Prostate gland (tissue), 2 donors: Measurements from ENCODE around the gene CALR. TPM values are rescaled to one million over a fixed set of nuclear protein-coding genes. Genes with fewer than 3 reads are reported as not detected.
A peak's percentile ranks its signal among the peaks of the same experiment; 100 is the strongest.
"Not testable (repeated sequence)": the region's sequence is repeated elsewhere in the genome, so short reads cannot be mapped to it uniquely, and the experiment has no call there.

Experiments used
- DNase-seq: peaks from one replicate; pipeline ENCODE4 v3.0.0-alpha.2; 2019; ENCODE audit warnings: low spot score
- H3K27ac ChIP-seq, 2 donors: fragments of 200-600 bp; sonication (generic); 2 replicates each; pipeline ENCODE4 v1.5.1; 2017 to 2019
- H3K27me3 ChIP-seq: fragments of 200-600 bp; sonication (generic); replicated peaks from 2 replicates; pipeline ENCODE4 v1.5.1; 2019; ENCODE audit not compliant: insufficient read depth
- H3K36me3 ChIP-seq, 2 donors: fragments of 200-600 bp; sonication (generic); 1 replicate in 1 of 2; 2 replicates in 1 of 2; pipeline versions ENCODE4 v1.5.1 to v1.8.1; 2017 to 2019
- H3K4me1 ChIP-seq: fragments of 200-600 bp; sonication (generic); replicated peaks from 2 replicates; pipeline ENCODE4 v1.5.1; 2019
- H3K4me3 ChIP-seq, 2 donors: fragments of 200-600 bp; sonication (generic); 2 replicates each; pipeline ENCODE4 v1.5.1; 2017 to 2019
- H3K9me3 ChIP-seq: fragments of 200-600 bp; sonication (generic); 2 replicates; pipeline ENCODE4 v1.5.1; 2017
- CTCF ChIP-seq, 4 experiments: fragments of 200-600 bp in 2 of 4; fragments of 450-650 bp in 2 of 4; sonication (generic) in 2 of 4; IDR thresholded peaks; 1 replicate in 3 of 4; 2 replicates in 1 of 4; pipeline ENCODE4 v1.5.1; 2016 to 2019; ENCODE audit warnings: antibody characterized with exemption in 4 of 4, mild to moderate bottlenecking in 2 of 4, moderate library complexity in 2 of 4
- POLR2A ChIP-seq: fragments of 450-650 bp; IDR thresholded peaks from one replicate; pipeline ENCODE4 v1.6.1; 2016; ENCODE audit warnings: antibody characterized with exemption, mild to moderate bottlenecking
- POLR2AphosphoS5 ChIP-seq: sonication (generic); formaldehyde crosslinking; IDR thresholded peaks from one replicate; pipeline ENCODE4 v1.6.1; 2017; ENCODE audit warnings: antibody characterized with exemption
- WGBS: methylation state at CpG from one replicate; pipeline ENCODE4 v1.1.5; 2018; 5-methylcytosine and 5-hydroxymethylcytosine counted together
- intact Hi-C: fragments of 100-400 bp; cut with DNase I; formaldehyde crosslinking; loops from one replicate; pipeline ENCODE4 v1.14.2; 2022
- total RNA-seq, 2 donors: library from RNA; depleted of rRNA; stranded (reverse); fragments of >200 nt; gene quantifications; one replicate each; pipeline ENCODE4 v1.1.0, GENCODE V29; 2016

The CALR gene
- total RNA-seq, 2 donors from 2014 or later: 532 to 980 TPM

- Histone ChIP-seq H3K36me3 (peaks cover 11 to 30% of the 10 kb centered on the region in 2 donors), H3K4me1 (peaks cover 6% of the 10 kb centered on the region), H3K27me3 (no peaks in the 10 kb centered on the region), H3K9me3 (no peaks in the 10 kb centered on the region), H3K4me3 (no peak overlapping the region), H3K27ac (no peak overlapping the region)
- intact Hi-C loops: no loop called here
- no peak for DNase-seq
- WGBS: 42% methylated on average over 11 of the region's 11 CpGs
- TF ChIP-seq POLR2AphosphoS5 (no peak), CTCF (IDR thresholded peaks at IDR 0.05) (no peak), POLR2A (no peak)
These were observed 14.9 kb downstream of the CALR start for GRCh38 chr19:12953138-12953798.

GRCh38 chr19:12953799-12954611 lies 15.6 kb downstream of the CALR start:
- peaks cover 6% of the 10 kb centered on the region for H3K4me1 ChIP-seq
- no peaks in the 10 kb centered on the region for H3K9me3 ChIP-seq
- intact Hi-C loops: no loop called here
- TF ChIP-seq POLR2AphosphoS5: no peak
- no peak for TF ChIP-seq POLR2A
- no peak for TF ChIP-seq CTCF (IDR thresholded peaks at IDR 0.05)
- WGBS: 52% methylated on average over 12 of the region's 12 CpGs
- H3K4me3 ChIP-seq: no peak overlapping the region
- no peak for DNase-seq
- no peak overlapping the region for H3K27ac ChIP-seq
- peaks cover 5 to 22% of the 10 kb centered on the region in 2 donors for H3K36me3 ChIP-seq
- no peaks in the 10 kb centered on the region for H3K27me3 ChIP-seq

DNA sequence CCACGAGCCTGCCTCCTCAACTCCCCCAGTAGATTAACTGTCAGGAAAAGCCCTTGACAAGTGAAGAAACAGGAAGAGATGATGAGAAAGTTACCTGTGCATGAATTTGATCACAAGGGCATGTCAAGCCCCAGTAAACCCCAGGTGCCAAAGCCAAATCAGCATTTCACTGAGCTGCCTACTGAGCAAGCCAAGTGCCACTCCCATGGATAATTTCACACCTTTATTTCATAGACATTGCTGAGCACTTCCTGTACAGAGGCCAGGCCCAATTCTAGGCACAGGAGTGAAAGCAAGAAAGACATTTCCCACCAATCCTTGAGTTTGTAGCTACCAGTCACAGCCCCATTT lies 16.2 kb downstream of the CALR start:
- TF ChIP-seq POLR2AphosphoS5: no peak
- TF ChIP-seq CTCF (IDR thresholded peaks at IDR 0.05): no peak
- no peak for TF ChIP-seq POLR2A
- Histone ChIP-seq H3K9me3 (no peaks in the 10 kb centered on the region), H3K4me3 (no peak overlapping the region), H3K27ac (no peak overlapping the region), H3K36me3 (peaks cover 0 to 16% of the 10 kb centered on the region in 2 donors), H3K27me3 (no peaks in the 10 kb centered on the region), H3K4me1 (peaks cover 6% of the 10 kb centered on the region)
- no peak for DNase-seq
- intact Hi-C loops: no loop called here
- 25% methylated on average over 1 of the region's 1 CpG for WGBS

DNA sequence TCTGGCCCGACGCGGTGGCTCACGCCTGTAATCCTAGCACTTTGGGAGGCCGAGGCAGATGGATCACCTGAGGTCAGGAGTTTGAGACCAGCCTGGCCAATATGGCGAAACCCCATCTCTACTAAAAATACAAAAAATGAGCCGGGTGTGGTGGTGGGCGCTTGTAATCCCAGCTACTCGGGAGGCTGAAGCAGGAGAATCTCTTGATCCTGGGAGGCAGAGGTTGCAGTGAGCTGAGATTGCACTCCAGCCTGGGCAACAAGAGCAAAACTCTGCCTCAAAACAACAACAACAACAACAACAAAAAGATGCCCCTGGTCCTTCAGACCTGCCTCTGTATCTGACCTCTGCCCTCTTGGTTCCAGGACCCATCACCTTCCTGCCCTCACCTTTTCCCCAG lies 17.2 kb downstream of the CALR start:
- H3K27me3 ChIP-seq, H3K9me3 ChIP-seq, DNase-seq, H3K4me1 ChIP-seq, intact Hi-C loops, H3K4me3 ChIP-seq: not testable (repeated sequence)
- H3K27ac ChIP-seq: peak overlapping the region in 1 of 2 donors; percentile 95
- 90% methylated on average over 9 of the region's 9 CpGs for WGBS
- H3K36me3 ChIP-seq: peaks cover 0 to 15% of the 10 kb centered on the region in 2 donors

DNA sequence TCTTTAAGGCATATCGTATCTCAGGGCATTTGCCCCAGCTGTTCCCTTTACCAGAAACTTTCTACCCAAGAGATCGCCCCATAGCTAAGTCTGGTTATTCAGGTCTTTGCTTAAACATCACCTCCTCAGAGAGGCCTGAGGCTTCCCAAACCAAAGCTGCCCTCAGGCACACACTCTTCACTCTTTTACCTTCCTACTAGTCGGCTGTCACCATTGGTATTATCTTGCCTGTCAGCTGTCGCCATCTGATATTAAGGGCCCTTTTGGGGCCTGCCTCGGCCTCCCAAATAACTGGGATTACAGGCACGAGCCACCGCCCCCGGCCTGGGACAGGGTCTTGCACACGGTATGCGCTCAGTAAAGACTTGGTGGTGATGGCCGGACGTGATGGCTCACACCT lies 17.6 kb downstream of the CALR start:
- intact Hi-C loops: no loop called here
- no peak for DNase-seq
- 56% methylated on average over 12 of the region's 12 CpGs for WGBS
- H3K27ac ChIP-seq: peak overlapping the region; percentile 86 to 95
- TF ChIP-seq POLR2A (no peak), POLR2AphosphoS5 (no peak), CTCF (IDR thresholded peaks at IDR 0.05) (no peak)
- H3K9me3 ChIP-seq: no peaks in the 10 kb centered on the region
- H3K4me3 ChIP-seq: peak overlapping the region; percentile 70 to 97
- peaks cover 0 to 15% of the 10 kb centered on the region in 2 donors for H3K36me3 ChIP-seq
- H3K4me1 ChIP-seq: peaks cover 6% of the 10 kb centered on the region
- H3K27me3 ChIP-seq: no peaks in the 10 kb centered on the region
